ENCODE data around the gene MTAP.
A peak's percentile ranks its signal among the peaks of the same experiment; 100 is the strongest.

MTAP gene

DNA sequence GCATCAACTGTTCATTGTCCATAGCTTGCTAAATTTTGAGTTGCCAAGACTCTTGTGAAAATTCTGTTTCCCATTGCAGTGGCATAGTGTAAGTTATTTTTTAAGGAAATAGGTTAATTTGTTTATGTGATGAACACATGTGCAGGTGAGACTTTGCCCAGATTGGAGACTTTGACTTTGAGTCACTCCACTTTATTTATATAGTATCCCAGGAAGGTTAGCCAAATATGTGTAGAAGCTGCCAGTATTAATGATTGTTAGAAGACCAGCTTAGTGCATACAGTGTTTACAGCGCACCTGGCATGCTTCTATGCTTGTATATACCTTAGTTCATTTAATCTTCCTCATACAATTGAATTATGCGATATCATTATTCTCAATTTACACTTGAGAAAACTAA, 51.0 kb downstream of the MTAP start:
- no peak overlapping the region for H3K4me3 ChIP-seq (ENCODE audit: low read length)
- no peaks in the 10 kb centered on the region for H3K27me3 ChIP-seq (replicated peaks; ENCODE audit: control insufficient read depth, insufficient read depth, low read length)
- peaks cover 12% of the 10 kb centered on the region for H3K4me1 ChIP-seq (ENCODE audit: control insufficient read depth, insufficient read depth, low read length)
- H3K9ac ChIP-seq (ENCODE audit: low read length), result no peak overlapping the region
- DNase-seq (ENCODE audit: low read depth), result no peak
- peaks cover 63% of the 10 kb centered on the region for H3K36me3 ChIP-seq (ENCODE audit: control insufficient read depth, insufficient read depth, low read length, severe bottlenecking)
- peaks cover 5% of the 10 kb centered on the region for H3K9me3 ChIP-seq (ENCODE audit: control insufficient read depth, low read length)

DNA sequence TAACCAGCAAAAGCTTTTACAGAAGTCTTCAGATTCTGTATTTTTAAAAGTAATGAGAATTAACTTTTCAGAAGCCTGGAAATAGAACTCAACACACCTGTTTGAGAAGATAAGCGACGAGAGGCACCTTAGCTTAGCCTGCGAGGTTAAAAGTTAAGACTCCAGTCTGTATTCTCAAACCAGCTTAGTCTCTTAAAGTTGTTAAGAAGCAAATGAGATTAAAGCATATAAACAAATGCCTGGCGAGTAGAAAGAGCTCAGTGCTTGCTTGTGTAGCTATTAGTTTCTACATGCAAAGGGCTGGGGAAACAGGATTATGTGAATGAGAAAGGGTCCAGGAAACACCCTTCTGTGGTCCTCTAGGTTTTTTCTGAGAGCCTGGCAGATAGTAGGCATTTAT, 51.7 kb downstream of the MTAP start:
- H3K9me3 ChIP-seq (ENCODE audit: control insufficient read depth, low read length), result no peaks in the 10 kb centered on the region
- H3K4me1 ChIP-seq (ENCODE audit: control insufficient read depth, insufficient read depth, low read length), result peaks cover 12% of the 10 kb centered on the region
- H3K9ac ChIP-seq (ENCODE audit: low read length), result no peak overlapping the region
- DNase-seq (ENCODE audit: low read depth), result no peak
- H3K36me3 ChIP-seq (ENCODE audit: control insufficient read depth, insufficient read depth, low read length, severe bottlenecking), result peaks cover 63% of the 10 kb centered on the region
- H3K27me3 ChIP-seq (replicated peaks; ENCODE audit: control insufficient read depth, insufficient read depth, low read length), result no peaks in the 10 kb centered on the region
- H3K4me3 ChIP-seq (ENCODE audit: low read length), result no peak overlapping the region

DNA sequence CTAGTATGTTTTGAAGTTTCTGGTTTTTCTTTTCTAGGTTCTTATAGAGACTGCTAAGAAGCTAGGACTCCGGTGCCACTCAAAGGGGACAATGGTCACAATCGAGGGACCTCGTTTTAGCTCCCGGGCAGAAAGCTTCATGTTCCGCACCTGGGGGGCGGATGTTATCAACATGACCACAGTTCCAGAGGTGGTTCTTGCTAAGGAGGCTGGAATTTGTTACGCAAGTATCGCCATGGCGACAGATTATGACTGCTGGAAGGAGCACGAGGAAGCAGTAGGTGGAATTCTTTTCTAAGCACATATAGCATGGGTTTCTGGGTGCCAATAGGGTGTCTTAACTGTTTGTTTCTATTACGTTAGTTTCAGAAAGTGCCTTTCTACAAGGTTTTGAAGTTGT, 52.2 kb downstream of the MTAP start:
- no peaks in the 10 kb centered on the region for H3K27me3 ChIP-seq (replicated peaks; ENCODE audit: control insufficient read depth, insufficient read depth, low read length)
- H3K36me3 ChIP-seq (ENCODE audit: control insufficient read depth, insufficient read depth, low read length, severe bottlenecking), result peaks cover 63% of the 10 kb centered on the region
- no peak for DNase-seq (ENCODE audit: low read depth)
- no peaks in the 10 kb centered on the region for H3K9me3 ChIP-seq (ENCODE audit: control insufficient read depth, low read length)
- peaks cover 12% of the 10 kb centered on the region for H3K4me1 ChIP-seq (ENCODE audit: control insufficient read depth, insufficient read depth, low read length)
- no peak overlapping the region for H3K4me3 ChIP-seq (ENCODE audit: low read length)
- H3K9ac ChIP-seq (ENCODE audit: low read length), result no peak overlapping the region

DNA sequence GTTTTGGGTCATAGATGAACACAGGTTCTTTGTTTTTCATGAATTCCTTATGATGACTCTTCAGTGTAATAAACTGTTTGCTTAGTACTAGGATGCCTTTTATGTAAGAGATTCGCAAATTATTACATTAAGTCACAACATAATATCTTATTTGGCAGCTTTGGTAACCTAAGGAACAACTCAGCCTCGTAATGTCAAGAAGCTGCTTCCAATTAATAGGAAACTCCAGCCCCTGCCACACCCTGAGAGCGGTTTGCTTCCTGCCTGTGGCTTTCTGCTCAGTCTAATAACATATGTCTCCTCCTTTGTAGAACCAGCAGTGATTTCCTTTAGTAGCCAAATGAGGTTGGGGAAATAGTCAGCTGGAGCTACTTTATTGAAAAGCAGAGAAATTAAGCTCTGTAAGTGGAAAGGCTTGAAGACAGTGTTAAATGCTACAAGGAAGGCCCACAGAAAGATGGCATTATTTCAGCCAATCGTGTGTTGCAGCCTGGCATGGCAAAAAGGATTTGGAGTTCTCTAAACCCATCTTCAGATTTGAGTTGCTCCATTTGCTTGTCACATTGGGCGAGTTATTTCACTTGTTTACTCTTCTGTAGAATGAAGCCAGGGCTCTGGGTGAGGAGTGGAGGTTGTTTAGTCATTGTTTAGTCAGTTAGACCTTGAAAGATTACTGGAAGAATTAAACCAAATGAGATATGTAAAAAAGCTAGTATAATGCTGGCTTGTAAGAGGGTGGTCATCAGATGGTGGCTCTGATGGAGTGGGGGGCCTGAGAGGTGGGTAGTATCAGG, 54.1 kb downstream of the MTAP start:
- Histone ChIP-seq H3K9me3 (ENCODE audit: control insufficient read depth, low read length) (no peaks in the 10 kb centered on the region), H3K4me3 (ENCODE audit: low read length) (no peak overlapping the region), H3K4me1 (ENCODE audit: control insufficient read depth, insufficient read depth, low read length) (peaks cover 12% of the 10 kb centered on the region), H3K36me3 (ENCODE audit: control insufficient read depth, insufficient read depth, low read length, severe bottlenecking) (peaks cover 66% of the 10 kb centered on the region), H3K9ac (ENCODE audit: low read length) (no peak overlapping the region), H3K27me3 (replicated peaks; ENCODE audit: control insufficient read depth, insufficient read depth, low read length) (no peaks in the 10 kb centered on the region)
- peak; percentile 24 for DNase-seq (ENCODE audit: low read depth)

DNA sequence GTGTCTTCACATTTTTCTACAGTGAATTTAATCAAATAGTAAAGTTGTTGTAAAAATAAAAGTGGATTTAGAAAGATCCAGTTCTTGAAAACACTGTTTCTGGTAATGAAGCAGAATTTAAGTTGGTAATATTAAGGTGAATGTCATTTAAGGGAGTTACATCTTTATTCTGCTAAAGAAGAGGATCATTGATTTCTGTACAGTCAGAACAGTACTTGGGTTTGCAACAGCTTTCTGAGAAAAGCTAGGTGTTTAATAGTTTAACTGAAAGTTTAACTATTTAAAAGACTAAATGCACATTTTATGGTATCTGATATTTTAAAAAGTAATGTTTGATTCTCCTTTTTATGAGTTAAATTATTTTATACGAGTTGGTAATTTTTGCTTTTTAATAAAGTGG, 60.4 kb downstream of the MTAP start:
- Histone ChIP-seq H3K36me3 (ENCODE audit: control insufficient read depth, insufficient read depth, low read length, severe bottlenecking) (peaks cover 75% of the 10 kb centered on the region), H3K9me3 (ENCODE audit: control insufficient read depth, low read length) (no peaks in the 10 kb centered on the region), H3K4me1 (ENCODE audit: control insufficient read depth, insufficient read depth, low read length) (no peaks in the 10 kb centered on the region), H3K27me3 (replicated peaks; ENCODE audit: control insufficient read depth, insufficient read depth, low read length) (no peaks in the 10 kb centered on the region), H3K4me3 (ENCODE audit: low read length) (no peak overlapping the region), H3K9ac (ENCODE audit: low read length) (no peak overlapping the region)
- DNase-seq (ENCODE audit: low read depth), result no peak

DNA sequence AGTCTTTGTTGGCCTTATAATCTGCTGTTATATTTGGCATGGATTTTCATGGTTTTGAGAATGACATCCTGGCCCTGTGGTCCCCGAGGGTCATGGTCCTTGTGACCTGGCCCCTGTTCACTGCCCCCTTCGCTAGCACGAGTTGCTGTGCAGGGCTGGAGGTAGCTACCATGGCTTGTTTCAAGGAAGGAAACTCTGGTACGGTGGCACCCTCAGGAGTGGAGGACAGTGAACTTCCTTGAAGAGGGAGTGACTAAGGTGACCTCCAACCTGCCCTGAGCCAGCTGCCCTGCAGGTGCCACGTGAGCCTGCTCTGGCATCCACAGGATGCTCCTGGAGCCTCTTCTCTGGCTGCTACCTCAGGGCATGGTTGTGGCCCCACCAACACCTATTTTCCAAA, 62.1 kb downstream of the MTAP start:
- Histone ChIP-seq H3K9ac (ENCODE audit: low read length) (no peak overlapping the region), H3K4me1 (ENCODE audit: control insufficient read depth, insufficient read depth, low read length) (no peaks in the 10 kb centered on the region), H3K36me3 (ENCODE audit: control insufficient read depth, insufficient read depth, low read length, severe bottlenecking) (peaks cover 73% of the 10 kb centered on the region), H3K27me3 (replicated peaks; ENCODE audit: control insufficient read depth, insufficient read depth, low read length) (no peaks in the 10 kb centered on the region), H3K9me3 (ENCODE audit: control insufficient read depth, low read length) (no peaks in the 10 kb centered on the region), H3K4me3 (ENCODE audit: low read length) (no peak overlapping the region)
- no peak for DNase-seq (ENCODE audit: low read depth)

DNA sequence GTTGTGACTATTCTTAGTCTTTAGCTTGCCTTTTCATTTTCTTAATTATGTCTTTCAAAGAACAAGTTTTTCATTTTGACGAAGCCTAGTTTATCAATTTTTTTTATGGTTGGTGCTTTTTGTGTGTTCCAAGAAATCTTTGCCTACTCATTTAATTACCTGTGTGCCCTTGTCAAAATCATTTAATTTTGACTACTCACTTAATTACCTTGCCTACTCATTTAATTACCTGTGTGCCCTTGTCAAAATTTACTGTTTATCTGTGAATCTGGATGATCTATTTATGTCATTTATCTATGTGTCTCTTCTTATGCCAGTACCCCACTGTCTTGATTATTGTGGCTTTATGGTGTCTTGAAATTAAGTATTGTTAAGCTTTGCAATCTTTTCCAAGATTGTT, 63.9 kb downstream of the MTAP start:
- Histone ChIP-seq H3K36me3 (ENCODE audit: control insufficient read depth, insufficient read depth, low read length, severe bottlenecking) (peaks cover 62% of the 10 kb centered on the region), H3K4me1 (ENCODE audit: control insufficient read depth, insufficient read depth, low read length) (no peaks in the 10 kb centered on the region), H3K4me3 (ENCODE audit: low read length) (no peak overlapping the region), H3K27me3 (replicated peaks; ENCODE audit: control insufficient read depth, insufficient read depth, low read length) (no peaks in the 10 kb centered on the region), H3K9ac (ENCODE audit: low read length) (no peak overlapping the region), H3K9me3 (ENCODE audit: control insufficient read depth, low read length) (no peaks in the 10 kb centered on the region)
- DNase-seq (ENCODE audit: low read depth), result no peak

DNA sequence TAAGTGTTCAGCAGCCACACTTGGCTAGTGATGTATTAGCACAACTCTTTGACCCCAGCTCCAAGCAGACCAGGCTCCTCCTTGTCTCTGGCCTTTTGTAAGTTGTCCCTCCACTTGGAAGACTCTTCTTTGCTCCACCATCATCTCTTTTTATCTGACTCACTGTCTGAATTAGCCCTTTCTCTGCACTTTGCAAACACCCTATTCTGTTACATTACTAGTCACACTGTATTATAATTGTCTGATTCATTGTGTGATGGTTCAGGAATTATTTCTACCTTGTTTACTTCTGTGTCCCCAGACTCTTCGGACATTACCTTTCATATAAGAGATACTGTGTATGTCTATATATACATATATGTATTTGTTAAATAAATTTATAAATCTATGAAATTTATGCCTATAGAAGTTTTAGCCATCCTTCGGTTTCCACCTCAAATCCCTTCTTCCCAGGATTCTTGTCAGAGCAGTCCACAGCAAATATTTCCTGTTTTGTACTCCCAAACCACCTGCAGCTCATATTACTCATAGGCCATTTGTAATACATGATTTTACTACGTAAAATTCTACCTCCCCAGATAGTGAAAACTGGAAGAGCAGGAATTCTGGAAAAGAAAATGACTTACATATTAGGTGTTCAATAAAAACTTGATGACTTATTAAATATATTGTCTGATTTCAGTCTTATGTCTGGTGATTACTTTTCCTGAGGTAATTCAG, 69.0 kb downstream of the MTAP start:
- no peaks in the 10 kb centered on the region for H3K9me3 ChIP-seq (ENCODE audit: control insufficient read depth, low read length)
- no peak for DNase-seq (ENCODE audit: low read depth)
- no peak overlapping the region for H3K9ac ChIP-seq (ENCODE audit: low read length)
- H3K36me3 ChIP-seq (ENCODE audit: control insufficient read depth, insufficient read depth, low read length, severe bottlenecking), result peaks cover 20% of the 10 kb centered on the region
- no peak overlapping the region for H3K4me3 ChIP-seq (ENCODE audit: low read length)
- no peaks in the 10 kb centered on the region for H3K27me3 ChIP-seq (replicated peaks; ENCODE audit: control insufficient read depth, insufficient read depth, low read length)
- H3K4me1 ChIP-seq (ENCODE audit: control insufficient read depth, insufficient read depth, low read length), result peaks cover 8% of the 10 kb centered on the region

DNA sequence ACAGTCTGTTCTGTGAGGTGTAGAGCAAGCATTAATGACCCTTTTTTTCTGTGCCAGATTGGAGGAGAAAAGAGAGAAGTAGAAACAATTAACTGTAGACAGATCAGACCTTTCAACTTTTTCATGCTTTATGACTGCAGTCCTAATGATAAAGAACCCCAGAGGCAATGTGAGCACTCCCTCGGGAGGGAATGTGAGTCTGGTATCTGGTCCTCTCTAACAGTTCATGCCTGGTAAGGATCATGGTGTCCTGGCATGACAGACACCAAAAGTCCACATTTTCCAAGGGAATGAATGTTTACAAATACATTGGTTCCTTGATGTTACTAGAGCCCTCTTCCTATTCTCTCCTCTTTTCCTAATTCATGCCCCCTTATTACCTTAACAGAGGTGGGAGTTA, 70.3 kb downstream of the MTAP start:
- Histone ChIP-seq H3K9me3 (ENCODE audit: control insufficient read depth, low read length) (no peaks in the 10 kb centered on the region), H3K4me1 (ENCODE audit: control insufficient read depth, insufficient read depth, low read length) (peaks cover 8% of the 10 kb centered on the region), H3K9ac (ENCODE audit: low read length) (no peak overlapping the region), H3K4me3 (ENCODE audit: low read length) (no peak overlapping the region), H3K36me3 (ENCODE audit: control insufficient read depth, insufficient read depth, low read length, severe bottlenecking) (peaks cover 20% of the 10 kb centered on the region), H3K27me3 (replicated peaks; ENCODE audit: control insufficient read depth, insufficient read depth, low read length) (no peaks in the 10 kb centered on the region)
- no peak for DNase-seq (ENCODE audit: low read depth)

DNA sequence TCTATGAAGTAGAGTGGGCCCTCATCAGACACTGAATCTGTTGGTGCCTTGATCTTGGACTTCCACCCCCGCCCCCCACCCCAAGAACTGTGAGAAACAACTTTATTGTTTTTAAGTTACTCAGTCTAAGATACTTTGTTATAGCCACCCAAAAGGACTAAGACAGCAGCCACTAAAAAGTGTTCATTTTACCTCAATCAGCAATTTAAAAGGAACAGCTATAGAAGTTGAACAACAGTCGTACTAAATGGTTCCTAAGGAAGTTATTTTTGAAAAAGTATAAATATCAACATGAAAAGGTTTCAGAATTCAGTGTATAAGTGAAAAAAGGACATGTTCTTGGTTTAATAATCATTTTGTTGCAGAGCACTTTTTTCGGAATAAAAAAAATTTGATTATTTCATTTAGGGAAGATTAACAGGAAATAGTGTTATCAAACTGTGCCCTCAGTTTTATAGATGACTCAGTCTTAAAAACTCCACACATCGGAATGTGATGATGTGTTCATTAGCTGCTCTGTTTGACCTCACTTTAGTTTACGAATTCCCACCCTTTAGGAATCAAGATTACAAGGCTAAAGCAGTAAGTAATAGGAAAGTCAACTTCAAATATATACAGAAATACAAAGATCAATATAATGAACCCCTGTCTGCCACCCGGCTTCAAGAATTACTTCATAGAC, 71.2 kb downstream of the MTAP start:
- no peaks in the 10 kb centered on the region for H3K9me3 ChIP-seq (ENCODE audit: control insufficient read depth, low read length)
- H3K27me3 ChIP-seq (replicated peaks; ENCODE audit: control insufficient read depth, insufficient read depth, low read length), result no peaks in the 10 kb centered on the region
- no peak for DNase-seq (ENCODE audit: low read depth)
- H3K9ac ChIP-seq (ENCODE audit: low read length), result no peak overlapping the region
- H3K4me1 ChIP-seq (ENCODE audit: control insufficient read depth, insufficient read depth, low read length), result peaks cover 8% of the 10 kb centered on the region
- peaks cover 12% of the 10 kb centered on the region for H3K36me3 ChIP-seq (ENCODE audit: control insufficient read depth, insufficient read depth, low read length, severe bottlenecking)
- H3K4me3 ChIP-seq (ENCODE audit: low read length), result no peak overlapping the region

DNA sequence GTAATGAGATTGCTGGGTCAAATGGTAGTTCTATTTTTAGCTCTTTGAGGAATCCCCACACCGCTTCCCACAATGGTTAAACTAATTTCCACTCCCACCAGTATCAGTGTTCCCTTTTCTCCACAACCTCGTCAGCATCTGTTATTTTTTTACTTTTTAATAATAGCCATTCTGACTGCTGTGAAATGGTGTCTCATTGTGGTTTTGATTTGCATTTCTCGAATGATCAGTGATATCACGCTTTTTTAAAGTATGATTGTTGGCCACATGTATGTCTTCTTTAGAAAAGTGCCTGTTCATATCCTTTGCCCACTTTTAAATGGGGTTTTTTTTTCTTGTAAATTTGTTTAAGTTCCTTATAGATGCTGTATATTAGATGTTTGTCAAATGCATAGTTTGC, 73.5 kb downstream of the MTAP start:
- H3K4me3 ChIP-seq (ENCODE audit: low read length), result no peak overlapping the region
- no peak for DNase-seq (ENCODE audit: low read depth)

More for the DNA sequence above, 73.5 kb downstream of the MTAP start:
- peaks cover 10% of the 10 kb centered on the region for H3K9me3 ChIP-seq (ENCODE audit: control insufficient read depth, low read length)
- no peak overlapping the region for H3K9ac ChIP-seq (ENCODE audit: low read length)
- H3K27me3 ChIP-seq (replicated peaks; ENCODE audit: control insufficient read depth, insufficient read depth, low read length), result no peaks in the 10 kb centered on the region
- peaks cover 8% of the 10 kb centered on the region for H3K4me1 ChIP-seq (ENCODE audit: control insufficient read depth, insufficient read depth, low read length)
- peaks cover 16% of the 10 kb centered on the region for H3K36me3 ChIP-seq (ENCODE audit: control insufficient read depth, insufficient read depth, low read length, severe bottlenecking)

Data from adipocyte (in vitro differentiated cells).